Small intestine (tissue), 7 donors: ENCODE measurements around the gene C1QBP. TPM values are rescaled to one million over a fixed set of nuclear protein-coding genes. Genes with fewer than 3 reads are reported as not detected.

Experiments used
- DNase-seq, 2 donors: peaks; one replicate each; pipeline versions ENCODE4 v3.0.0 to v3.0.0-alpha.2; 2013
- FAIRE-seq: peaks from 2 replicates; lab custom pipeline; 2012; peaks lifted over from hg19 to GRCh38; lab: Jason Lieb, UNC
- H3K27ac ChIP-seq, 3 donors: one replicate each; pipeline ENCODE4 v1.5.1; 2013; ENCODE audit warnings: low read length in 2 of 3, mild to moderate bottlenecking in 2 of 3, control low read depth in 1 of 3, inconsistent platforms in 1 of 3, low read depth in 1 of 3, moderate library complexity in 1 of 3
- H3K27me3 ChIP-seq, 3 donors: one replicate each; pipeline ENCODE4 v1.6.1; 2013; ENCODE audit warnings: low read length in 3 of 3, inconsistent platforms in 1 of 3; ENCODE audit not compliant: control insufficient read depth in 3 of 3, insufficient read depth in 3 of 3
- H3K36me3 ChIP-seq, 3 donors: one replicate each; pipeline ENCODE4 v1.6.1; 2013; ENCODE audit warnings: low read length in 3 of 3, inconsistent platforms in 1 of 3, low read depth in 1 of 3, mild to moderate bottlenecking in 1 of 3, moderate library complexity in 1 of 3; ENCODE audit not compliant: control insufficient read depth in 3 of 3, insufficient read depth in 2 of 3
- H3K4me1 ChIP-seq, 3 donors: one replicate each; pipeline ENCODE4 v1.6.1; 2013; ENCODE audit warnings: low read length in 2 of 3, inconsistent platforms in 1 of 3, low read depth in 1 of 3, mild to moderate bottlenecking in 1 of 3, moderate library complexity in 1 of 3; ENCODE audit not compliant: control insufficient read depth in 3 of 3, insufficient read depth in 2 of 3
- H3K4me3 ChIP-seq, 3 donors: one replicate each; pipeline ENCODE4 v1.5.1; 2013; ENCODE audit warnings: low read length in 3 of 3, control low read depth in 1 of 3, inconsistent platforms in 1 of 3, low read depth in 1 of 3, mild to moderate bottlenecking in 1 of 3, moderate library complexity in 1 of 3
- H3K9me3 ChIP-seq, 2 donors: one replicate each; pipeline ENCODE4 v1.6.1; 2013; ENCODE audit warnings: low read depth in 1 of 2, low read length in 1 of 2; ENCODE audit not compliant: control insufficient read depth in 2 of 2, insufficient read depth in 1 of 2
- WGBS, 3 donors: extraction: QIAGEN DNeasy Blood & Tissue Kit; methylation state at CpG; one replicate each; pipeline ENCODE4 v1.1.7; 2013; 5-methylcytosine and 5-hydroxymethylcytosine counted together
- polyA plus RNA-seq, 4 donors: library from polyadenylated mRNA; stranded (reverse) in 3 of 4; unstranded in 1 of 4; fragments of 200-250 nt in 3 of 4; fragments of 120-200 nt in 1 of 4; gene quantifications; one replicate each; pipeline versions ENCODE4 v1.2.1 to v1.2.3, GENCODE V29; 2013
- donor health status: healthy with polysubstance abuse.
- donor health status: control.
- donor health status: control.
- donor health status: Bipolar disorder and iron deficiency.
- donor health status: healthy.

C1QBP gene
- polyA plus RNA-seq, 4 donors, result 83.9 to 291 (median 113) TPM

DNA sequence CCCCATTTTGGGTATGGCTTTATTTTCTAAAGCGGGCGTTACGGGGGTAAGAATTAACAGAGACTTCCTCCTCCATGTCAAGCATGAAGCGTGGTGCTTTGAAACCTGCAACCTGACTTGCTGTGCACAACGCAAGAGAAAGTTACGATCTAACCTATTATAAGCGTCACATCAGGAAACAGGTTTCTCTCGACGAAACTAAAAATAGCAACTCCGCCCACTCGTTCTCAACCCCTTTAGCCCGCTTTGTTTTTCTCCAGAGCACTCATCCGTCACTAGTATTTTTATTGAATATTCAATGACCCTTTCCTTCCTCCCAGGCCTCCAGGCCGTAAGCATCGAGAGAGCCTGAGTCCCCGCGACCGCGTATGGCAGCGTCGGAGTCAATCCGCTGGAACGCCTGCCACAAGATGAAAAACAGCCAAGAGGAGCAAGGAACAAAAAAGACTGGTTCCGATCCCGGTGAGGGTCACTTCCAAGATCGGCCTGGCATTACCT, 20.0 kb downstream of the C1QBP start:
- WGBS, 3 donors, result 0 to 1% (median 0%) methylated on average over 26 of the region's 26 CpGs
- H3K27ac ChIP-seq, result peak overlapping the region; percentile 89 to 98 (median 97)
- peak; percentile 71 to 80 for DNase-seq

DNA sequence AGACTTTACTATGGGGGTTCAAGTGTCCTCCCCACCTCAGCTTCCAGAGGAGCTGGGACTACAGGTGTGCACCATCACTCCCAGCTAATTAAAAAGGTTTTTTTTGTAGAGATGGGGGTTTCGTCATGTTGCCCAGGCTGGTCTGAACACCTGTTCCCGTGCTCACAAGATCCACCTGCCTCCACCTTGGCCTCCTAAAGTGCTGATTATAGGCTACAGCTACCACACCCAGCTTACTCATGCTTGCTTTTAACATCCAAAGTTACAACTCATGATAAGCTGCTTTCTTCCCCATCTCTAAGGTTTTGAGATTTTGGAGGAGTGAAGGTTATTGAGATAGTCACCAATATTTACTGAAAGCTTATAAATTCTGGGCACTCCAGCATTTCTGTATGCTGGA, 22.1 kb downstream of the C1QBP start:
- peak overlapping the region in 1 of 3 donors; percentile 30 for H3K27ac ChIP-seq

More for the DNA sequence above, 20.0 kb downstream of the C1QBP start:
- Histone ChIP-seq H3K27me3 (no peaks in the 10 kb centered on the region), H3K4me1 (peaks cover 2 to 16% (median 3%) of the 10 kb centered on the region in 3 donors), H3K36me3 (peaks cover 3 to 39% (median 4%) of the 10 kb centered on the region in 3 donors), H3K4me3 (peak overlapping the region; percentile 72 to 89 (median 88)), H3K9me3 (no peaks in the 10 kb centered on the region)
- FAIRE-seq, result no peak

GRCh38 chr17:5413682-5414081, 25.3 kb downstream of the C1QBP start:
- WGBS, 3 donors, result 7 to 53% (median 35%) methylated on average over 4 of the region's 4 CpGs
- peak; percentile 27 to 77 for DNase-seq
- FAIRE-seq, result no peak
- Histone ChIP-seq H3K4me1 (peaks cover 0 to 9% (median 0%) of the 10 kb centered on the region in 3 donors), H3K9me3 (no peaks in the 10 kb centered on the region), H3K4me3 (no peak overlapping the region), H3K27ac (no peak overlapping the region), H3K27me3 (no peaks in the 10 kb centered on the region), H3K36me3 (peaks cover 5 to 45% (median 13%) of the 10 kb centered on the region in 3 donors)

More for the DNA sequence above, 22.1 kb downstream of the C1QBP start:
- Histone ChIP-seq H3K36me3 (peaks cover 0 to 42% (median 8%) of the 10 kb centered on the region in 3 donors), H3K27me3 (no peaks in the 10 kb centered on the region), H3K9me3 (no peaks in the 10 kb centered on the region), H3K4me1 (peaks cover 2 to 16% (median 3%) of the 10 kb centered on the region in 3 donors), H3K4me3 (no peak overlapping the region)
- WGBS, 3 donors, result 14 to 66% (median 34%) methylated on average over 2 of the region's 2 CpGs
- DNase-seq, result peak; percentile 55 to 69
- FAIRE-seq, result no peak

DNA sequence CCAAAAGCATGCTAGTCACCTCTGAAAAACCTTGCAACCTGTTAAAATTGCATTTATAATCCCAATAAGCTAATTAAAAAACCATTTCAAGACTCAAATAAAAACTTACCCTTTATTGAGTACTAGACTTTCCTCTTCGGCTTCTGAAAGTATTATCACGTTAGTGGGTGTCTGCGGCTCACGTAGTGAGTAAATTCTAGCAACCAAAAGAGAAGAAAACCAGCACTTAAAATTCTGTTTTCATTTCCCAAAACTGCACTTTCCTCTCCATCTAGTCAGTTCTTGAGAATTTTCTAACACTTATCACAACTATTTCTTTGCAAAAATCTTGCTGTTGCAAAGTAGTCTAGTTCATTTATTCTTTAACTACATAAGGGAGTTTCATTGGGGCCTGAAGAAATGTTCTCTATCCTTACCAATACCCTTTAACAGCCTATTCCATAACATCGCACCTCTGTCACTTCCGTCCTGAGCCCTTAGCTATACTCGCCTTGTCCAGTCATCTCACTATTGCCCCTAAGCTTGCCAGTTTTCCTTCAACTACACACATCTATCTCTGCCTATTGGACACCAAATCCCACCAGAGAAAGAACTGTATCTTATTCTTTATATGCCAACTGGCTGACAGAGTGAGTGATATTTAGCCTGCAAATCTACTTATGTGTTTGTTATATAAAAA, 28.2 kb downstream of the C1QBP start:
- Histone ChIP-seq H3K9me3 (no peaks in the 10 kb centered on the region), H3K36me3 (peaks cover 16 to 40% (median 26%) of the 10 kb centered on the region in 3 donors), H3K4me3 (no peak overlapping the region), H3K4me1 (no peaks in the 10 kb centered on the region), H3K27me3 (no peaks in the 10 kb centered on the region), H3K27ac (no peak overlapping the region)
- FAIRE-seq (no peak), DNase-seq (no peak)
- 83 to 98% (median 93%) methylated on average over 7 of the region's 7 CpGs for WGBS, 3 donors

GRCh38 chr17:5408186-5408585, 30.8 kb downstream of the C1QBP start:
- H3K27ac ChIP-seq, result no peak overlapping the region

GRCh38 chr17:5405400-5405799, 33.6 kb downstream of the C1QBP start:
- FAIRE-seq (no peak), DNase-seq (peak in 1 of 2 donors; percentile 8)
- no peak overlapping the region for H3K4me3 ChIP-seq
- no peaks in the 10 kb centered on the region for H3K27me3 ChIP-seq
- 32 to 73% (median 54%) methylated on average over 4 of the region's 4 CpGs for WGBS, 3 donors
- H3K4me1 ChIP-seq, result no peaks in the 10 kb centered on the region
- H3K27ac ChIP-seq, result no peak overlapping the region
- no peaks in the 10 kb centered on the region for H3K9me3 ChIP-seq
- H3K36me3 ChIP-seq, result peaks cover 23 to 34% (median 24%) of the 10 kb centered on the region in 3 donors

More at GRCh38 chr17:5408186-5408585, 30.8 kb downstream of the C1QBP start:
- no peak for FAIRE-seq
- DNase-seq, result no peak
- Histone ChIP-seq H3K36me3 (peaks cover 26 to 35% (median 34%) of the 10 kb centered on the region in 3 donors), H3K27me3 (no peaks in the 10 kb centered on the region), H3K4me3 (no peak overlapping the region), H3K4me1 (no peaks in the 10 kb centered on the region), H3K9me3 (no peaks in the 10 kb centered on the region)
- 85 to 93% (median 90%) methylated on average over 5 of the region's 5 CpGs for WGBS, 3 donors

GRCh38 chr17:5399767-5400166, 39.2 kb downstream of the C1QBP start:
- peaks cover 7 to 47% (median 9%) of the 10 kb centered on the region in 3 donors for H3K36me3 ChIP-seq
- no peak overlapping the region for H3K27ac ChIP-seq
- H3K9me3 ChIP-seq, result no peaks in the 10 kb centered on the region
- no peaks in the 10 kb centered on the region for H3K27me3 ChIP-seq
- H3K4me1 ChIP-seq, result no peaks in the 10 kb centered on the region
- DNase-seq (no peak), FAIRE-seq (no peak)
- no peak overlapping the region for H3K4me3 ChIP-seq
- WGBS, 3 donors, result 86 to 91% (median 90%) methylated on average over 6 of the region's 6 CpGs

GRCh38 chr17:5396612-5397011, 42.3 kb downstream of the C1QBP start:
- Histone ChIP-seq H3K27me3 (no peaks in the 10 kb centered on the region), H3K36me3 (peaks cover 10 to 54% (median 17%) of the 10 kb centered on the region in 3 donors), H3K9me3 (no peaks in the 10 kb centered on the region), H3K4me1 (no peaks in the 10 kb centered on the region), H3K27ac (no peak overlapping the region), H3K4me3 (no peak overlapping the region)
- 73 to 91% (median 85%) methylated on average over 2 of the region's 2 CpGs for WGBS, 3 donors
- DNase-seq (no peak), FAIRE-seq (no peak)
